Panc1 (cell line): ENCODE results near the gene PCNT.

Source experiments
- CTCF ChIP-seq: fragments of 450-650 bp; IDR thresholded peaks from 2 replicates; pipeline ENCODE4 v1.5.1; 2017; ENCODE audit warnings: mild to moderate bottlenecking
- POLR2AphosphoS5 ChIP-seq: IDR thresholded peaks from 2 replicates; pipeline ENCODE4 v1.6.1; 2012; ENCODE audit warnings: mild to moderate bottlenecking, low read depth, low read length, moderate library complexity
- REST ChIP-seq, 2 experiments: IDR thresholded peaks; 2 replicates each; pipeline ENCODE4 v1.6.1; 2011 to 2012; ENCODE audit warnings: low read depth in 2 of 2, control low read depth in 1 of 2, low read length in 1 of 2, mild to moderate bottlenecking in 1 of 2, moderate library complexity in 1 of 2; ENCODE audit not compliant: insufficient read depth in 1 of 2
- SIN3A ChIP-seq: IDR thresholded peaks from 2 replicates; pipeline ENCODE4 v1.6.1; 2012; ENCODE audit warnings: low read depth, mild to moderate bottlenecking, low read length, moderate library complexity, borderline replicate concordance; ENCODE audit not compliant: insufficient read depth
- TCF7L2 ChIP-seq: IDR thresholded peaks from 2 replicates; pipeline ENCODE4 v1.6.1; 2011; ENCODE audit warnings: mild to moderate bottlenecking, low read depth, low read length, inconsistent platforms

DNA sequence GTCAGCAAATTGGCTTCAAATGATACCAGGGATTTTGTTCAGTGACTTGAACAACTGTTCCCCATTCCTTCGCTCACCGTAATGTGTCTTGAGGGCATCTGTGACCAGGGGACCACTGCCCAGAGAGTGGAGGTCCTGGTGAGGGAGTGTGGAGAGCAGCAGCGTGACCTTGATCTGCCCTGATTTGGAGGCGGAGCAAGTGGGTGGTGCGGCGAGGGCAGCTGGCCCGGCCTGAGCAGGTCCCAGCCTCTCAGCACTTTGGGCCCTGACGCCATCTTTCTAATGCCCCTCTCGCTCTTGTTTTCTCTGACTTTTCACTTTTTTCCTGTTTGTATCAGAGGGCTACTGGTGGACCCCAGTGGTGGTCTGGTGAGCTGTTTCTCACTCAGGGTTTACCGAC is 165.8 kb downstream of the PCNT start:
- no peak for TF ChIP-seq CTCF
- TF ChIP-seq REST (IDR thresholded peaks at IDR 0.05; ENCODE audit: insufficient read depth in 1 of 2, low read depth in 2 of 2, low read length in 1 of 2): no peak
- TF ChIP-seq SIN3A: no peak
- TF ChIP-seq TCF7L2: no peak
- TF ChIP-seq POLR2AphosphoS5: no peak
